GF-D8 (cell line): ENCODE results near the gene EXOC6B.

Source experiments
- DNase-seq: peaks from one replicate; lab custom pipeline; 2025; lab: John Stamatoyannopoulos, UW

EXOC6B gene

GRCh38 chr2:72734432-72734831 lies 91.4 kb downstream of the EXOC6B start:
- no peak for DNase-seq

DNA sequence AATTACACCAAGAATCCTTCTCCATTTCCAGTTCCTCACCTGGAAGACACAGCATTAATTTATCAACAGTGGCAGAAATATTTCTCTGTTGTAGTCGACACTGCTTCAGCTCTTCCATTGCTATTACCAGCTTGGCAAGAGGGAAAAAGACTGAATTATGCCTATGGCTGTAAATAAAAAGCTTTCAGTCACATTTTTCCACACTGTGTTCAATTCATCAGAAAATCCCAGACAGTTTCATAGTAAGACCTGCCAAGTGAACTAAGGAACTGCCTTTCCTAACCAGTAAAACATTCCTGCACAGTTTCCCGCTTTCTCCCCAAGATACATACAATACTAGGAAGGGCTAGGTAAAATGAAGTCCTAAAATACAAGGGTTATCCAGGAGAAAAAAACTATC lies 94.7 kb downstream of the EXOC6B start:
- no peak for DNase-seq

DNA sequence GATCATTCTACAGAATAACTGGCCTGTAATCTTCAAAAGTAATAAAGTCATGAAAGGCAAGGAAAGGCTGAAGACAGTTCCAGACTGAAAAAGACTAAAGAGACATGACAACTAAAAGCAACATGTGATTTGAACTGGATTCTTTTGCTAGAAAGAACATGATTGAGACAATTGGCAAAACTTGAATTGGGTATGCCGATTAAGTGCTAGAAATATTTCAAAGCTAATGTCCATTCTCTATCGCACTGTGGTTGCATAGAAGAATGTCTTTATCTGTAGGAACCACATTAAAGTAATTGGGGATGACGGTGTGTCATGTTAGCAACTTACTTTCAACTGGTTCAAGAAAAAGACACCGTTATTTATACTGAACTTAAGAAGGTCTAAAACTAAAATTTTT lies 98.5 kb downstream of the EXOC6B start:
- DNase-seq: no peak

DNA sequence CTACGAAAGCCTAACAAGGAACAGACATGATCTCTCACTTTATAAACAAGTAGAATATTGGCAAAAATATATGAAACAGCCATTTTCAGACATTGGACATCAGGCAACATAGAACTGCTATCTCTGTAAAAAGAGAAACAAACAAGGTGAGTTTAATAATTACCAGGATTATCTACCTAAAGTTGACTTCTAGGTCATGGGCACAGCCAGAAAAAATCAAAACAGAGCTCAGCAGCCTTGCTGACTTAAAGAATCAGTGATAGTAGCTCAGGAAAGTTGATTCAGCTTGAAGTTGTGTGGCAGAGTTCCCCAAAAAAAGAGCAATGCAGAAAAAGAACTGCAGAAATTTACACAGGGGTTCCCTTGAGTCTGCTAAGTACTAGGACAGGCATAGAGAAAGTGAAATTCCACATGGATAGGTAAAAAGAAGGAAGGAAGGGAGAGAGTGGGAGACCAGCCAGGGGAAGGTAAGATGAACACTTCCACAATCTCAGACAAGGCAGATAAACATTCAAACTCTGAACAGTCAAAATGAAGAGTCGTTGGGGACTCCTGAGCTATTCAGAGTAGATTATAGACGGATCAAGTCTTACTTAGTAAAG lies 102.0 kb downstream of the EXOC6B start:
- no peak for DNase-seq

- DNase-seq: no peak
These were observed 103.3 kb downstream of the EXOC6B start for GRCh38 chr2:72722492-72723070.

DNA sequence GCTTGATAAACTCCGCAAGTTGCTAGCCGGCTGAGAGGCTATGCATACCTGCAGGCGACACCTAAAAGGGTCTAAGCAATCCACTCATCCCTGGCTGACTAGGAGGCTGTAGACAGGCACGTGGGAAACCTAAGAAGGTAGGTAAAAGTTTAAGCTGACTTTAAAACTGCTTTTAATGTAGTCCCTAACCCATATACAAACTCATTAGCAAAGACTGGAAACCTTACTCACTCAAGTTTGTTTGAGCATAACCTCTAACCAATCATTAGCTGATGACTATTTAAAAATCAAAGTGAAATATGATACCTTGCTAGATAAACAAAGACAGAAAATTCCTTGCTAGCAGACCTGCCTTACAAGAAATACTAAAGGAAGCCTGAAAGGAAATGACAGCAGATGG lies 106.4 kb downstream of the EXOC6B start:
- DNase-seq: no peak

- no peak for DNase-seq
These were observed 107.0 kb downstream of the EXOC6B start for GRCh38 chr2:72718876-72719275.

DNA sequence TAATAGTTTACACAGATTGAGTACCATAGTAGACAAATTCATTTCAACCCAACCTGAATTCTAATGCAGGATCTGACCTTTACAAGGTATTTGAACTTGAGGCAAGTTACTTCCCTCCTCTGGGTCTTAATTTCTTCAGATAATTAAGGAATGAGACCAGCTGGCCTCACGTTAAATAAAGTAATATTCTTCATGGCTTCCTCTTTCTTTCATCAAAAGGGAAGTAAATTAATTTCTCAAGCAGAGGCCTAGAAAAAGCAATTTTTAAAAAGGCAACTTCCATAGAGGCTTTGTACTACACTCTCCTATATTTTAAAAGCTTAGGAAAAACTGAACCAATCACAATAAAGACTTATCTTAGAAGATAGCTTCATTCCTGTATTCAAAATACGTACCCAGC lies 109.2 kb downstream of the EXOC6B start:
- no peak for DNase-seq

DNA sequence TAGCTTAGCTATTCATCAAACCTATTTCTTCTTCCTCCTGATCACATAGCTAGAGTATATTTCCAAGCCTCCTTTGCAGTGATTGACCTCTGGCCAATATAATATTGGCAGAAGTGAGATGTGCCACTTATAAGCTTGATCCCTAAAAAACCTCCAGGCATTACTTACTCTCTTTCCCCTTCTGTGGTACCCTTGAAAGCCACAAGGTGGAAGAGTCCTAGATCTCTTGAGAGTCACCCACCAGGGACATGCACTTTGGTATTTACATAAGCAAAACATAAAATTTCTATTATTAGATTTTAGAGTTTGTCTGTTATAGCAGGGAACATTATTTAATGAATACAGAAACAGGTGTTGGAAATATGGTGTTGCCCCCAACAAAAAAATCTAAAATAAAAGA lies 112.0 kb downstream of the EXOC6B start:
- no peak for DNase-seq

GRCh38 chr2:72712977-72713376 lies 112.9 kb downstream of the EXOC6B start:
- DNase-seq: no peak

GRCh38 chr2:72712304-72712703 lies 113.5 kb downstream of the EXOC6B start:
- no peak for DNase-seq

GRCh38 chr2:72710418-72711152 lies 115.2 kb downstream of the EXOC6B start:
- no peak for DNase-seq

DNA sequence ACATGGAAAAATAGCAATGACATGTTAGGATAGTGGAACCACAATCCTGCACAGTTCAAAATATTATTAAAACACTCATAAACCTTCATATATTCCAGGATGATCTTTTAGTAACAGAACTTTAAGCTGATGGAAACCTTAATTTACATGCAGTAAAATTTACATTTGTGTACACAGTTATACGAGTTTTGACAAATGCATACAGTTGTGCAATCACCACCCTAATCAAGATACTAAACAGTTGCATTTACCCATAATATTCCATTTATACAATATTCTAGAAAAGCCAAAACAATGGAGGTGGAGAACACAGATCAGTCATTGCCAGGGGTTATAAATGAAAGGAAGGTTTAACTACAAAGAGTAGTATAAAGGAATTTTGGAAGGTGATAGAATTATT lies 117.6 kb downstream of the EXOC6B start:
- DNase-seq: no peak

GRCh38 chr2:72698300-72698699 lies 127.5 kb downstream of the EXOC6B start:
- DNase-seq: no peak

DNA sequence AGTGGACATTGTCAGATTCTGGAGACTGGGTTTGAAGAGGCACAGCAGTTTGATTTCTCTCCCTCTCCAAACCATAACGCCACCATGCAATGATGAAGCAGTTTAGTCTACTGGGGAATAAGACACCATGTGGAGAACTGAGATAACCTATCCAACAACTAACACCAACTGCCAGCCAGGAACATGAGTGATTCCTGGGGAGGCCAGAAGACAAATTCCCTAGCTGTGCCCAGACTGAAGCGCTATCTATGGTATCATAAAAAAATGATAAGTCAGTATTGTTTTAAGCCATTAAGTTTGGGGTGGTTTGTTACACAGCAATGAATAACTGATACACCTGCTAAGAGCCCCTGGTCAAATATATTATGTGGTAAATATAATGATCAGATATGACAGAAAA lies 129.3 kb downstream of the EXOC6B start:
- DNase-seq: no peak

DNA sequence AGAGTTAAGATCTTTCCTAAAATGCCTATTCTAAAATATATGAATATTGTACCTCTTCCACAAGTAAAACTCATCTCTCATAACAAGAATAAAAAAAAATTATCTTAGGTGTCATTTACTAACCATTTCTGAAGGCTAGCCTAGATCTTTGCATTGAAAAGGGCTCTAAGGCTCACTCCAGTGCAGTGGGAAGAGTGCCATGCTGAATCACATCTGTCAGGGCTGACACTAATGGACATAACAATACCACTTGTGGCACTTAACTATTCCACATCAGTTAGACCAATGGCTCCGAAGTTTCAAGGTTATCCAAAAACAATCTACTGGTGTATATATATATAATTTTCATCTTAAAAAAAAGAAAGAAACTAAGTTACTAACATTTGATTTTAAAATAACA lies 130.2 kb downstream of the EXOC6B start:
- DNase-seq: no peak

DNA sequence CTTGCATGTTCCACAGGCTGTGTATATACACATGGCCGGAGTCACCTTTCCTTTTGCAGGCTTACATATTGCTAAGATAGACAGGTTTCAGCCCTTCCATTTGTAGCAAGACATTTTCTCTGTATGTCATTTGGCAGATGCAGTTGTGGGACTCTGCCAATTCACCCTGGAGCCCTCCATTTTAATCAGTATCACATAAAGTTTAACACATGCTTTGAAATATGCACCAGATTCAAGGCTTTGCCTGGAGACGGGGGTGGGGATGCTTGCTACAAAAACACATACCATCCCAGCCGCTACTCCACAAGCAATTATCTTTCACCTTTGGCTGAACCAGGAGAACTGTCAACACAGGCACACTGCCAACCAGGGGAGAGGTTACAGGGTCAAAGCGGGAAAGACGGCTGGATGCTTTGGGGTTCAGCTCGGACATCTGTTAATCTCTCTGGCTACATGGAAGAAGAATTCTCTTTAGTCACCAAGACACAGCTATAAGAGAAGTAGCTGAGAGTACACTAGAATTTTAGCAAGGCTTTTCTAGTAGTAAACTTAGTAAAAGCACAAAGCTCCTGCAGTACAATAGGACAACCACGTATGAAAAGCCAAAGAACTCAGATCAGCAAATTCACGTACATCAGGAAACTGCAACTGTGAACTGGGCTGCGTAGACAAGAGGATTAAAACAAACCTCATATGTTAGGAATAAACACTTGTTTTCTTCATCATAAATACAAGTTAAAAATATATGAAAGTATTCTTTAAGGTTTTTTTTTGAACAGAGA lies 130.9 kb downstream of the EXOC6B start:
- DNase-seq: no peak

DNA sequence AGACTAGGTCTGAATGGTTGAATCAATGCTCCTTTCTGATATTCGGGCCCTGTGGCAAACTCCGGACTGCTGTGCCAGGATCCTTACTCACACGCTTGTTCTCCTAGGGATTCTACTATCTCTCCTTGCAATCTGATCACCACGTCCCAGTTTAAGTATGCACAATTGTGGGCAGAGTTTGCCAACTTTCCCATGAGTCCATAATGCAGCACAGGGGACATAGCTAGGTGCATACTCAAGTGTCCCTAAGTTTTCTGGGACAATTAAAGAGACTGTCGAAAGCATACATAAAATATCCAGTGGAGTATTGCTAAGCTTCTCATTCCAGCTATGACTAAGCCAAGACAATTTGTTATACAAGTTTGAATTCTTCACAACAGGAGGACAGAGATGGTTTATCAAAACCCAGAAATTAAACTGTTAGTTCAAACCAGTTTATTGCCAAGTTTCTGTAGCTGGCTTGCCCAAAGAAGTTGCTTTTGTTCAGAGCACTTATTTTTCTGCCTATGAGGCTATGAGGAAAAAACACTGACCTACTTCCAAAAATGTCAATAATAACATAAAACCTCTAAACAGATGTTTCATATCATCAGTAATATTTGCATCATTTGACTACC lies 136.1 kb downstream of the EXOC6B start:
- DNase-seq: no peak

GRCh38 chr2:72685638-72686213 lies 140.1 kb downstream of the EXOC6B start:
- DNase-seq: no peak

GRCh38 chr2:72682061-72682460 lies 143.8 kb downstream of the EXOC6B start:
- DNase-seq: no peak

DNA sequence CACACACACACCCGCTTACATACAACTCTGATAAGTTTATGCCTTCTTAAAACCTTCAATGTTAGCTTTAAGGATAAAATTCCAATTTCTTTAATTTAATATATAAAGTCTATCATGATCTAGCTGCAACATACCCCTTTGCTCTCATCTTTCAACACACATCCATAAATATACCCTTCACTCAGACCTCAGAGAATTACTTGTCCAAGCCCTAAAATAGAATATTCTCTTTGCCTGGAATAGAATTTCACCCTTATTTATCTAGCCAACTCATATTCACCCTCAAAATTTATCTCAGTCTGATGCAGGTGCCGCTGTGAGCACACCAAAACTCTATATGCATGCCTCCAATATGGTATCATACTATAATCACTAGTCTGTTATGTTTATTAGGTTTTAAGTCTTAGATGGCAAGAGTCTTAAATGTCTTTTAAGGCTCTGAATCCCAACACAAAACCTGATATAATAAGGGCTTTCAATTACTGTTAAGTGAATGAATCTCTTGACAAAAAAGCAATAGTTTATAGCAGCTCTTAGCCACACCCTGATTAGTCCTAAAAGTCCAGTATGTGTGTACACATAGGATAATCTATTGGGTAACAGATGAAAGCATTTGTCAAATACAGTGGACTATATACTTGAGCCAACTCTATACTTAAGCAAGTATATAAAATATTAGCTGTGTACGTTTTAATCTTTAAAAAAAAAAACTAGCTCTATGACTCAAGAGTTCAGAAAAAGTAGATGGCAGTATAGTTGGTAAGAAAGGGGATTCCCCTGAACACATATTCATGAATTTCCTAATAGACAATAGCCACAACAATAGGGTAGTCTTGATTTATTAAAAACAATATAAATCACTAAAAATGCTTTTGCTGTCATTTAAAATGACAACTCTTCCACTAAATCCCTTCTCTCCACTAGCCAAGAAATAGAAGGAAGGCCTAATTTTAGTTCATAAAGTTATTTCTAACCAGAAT lies 144.5 kb downstream of the EXOC6B start:
- no peak for DNase-seq
